ENCODE results near the gene BIRC5.

BIRC5 gene

GRCh38 chr17:78256707-78257591 is 42.9 kb downstream of the BIRC5 start:
- DNase-seq (ENCODE audit: low spot score), result no peak

DNA sequence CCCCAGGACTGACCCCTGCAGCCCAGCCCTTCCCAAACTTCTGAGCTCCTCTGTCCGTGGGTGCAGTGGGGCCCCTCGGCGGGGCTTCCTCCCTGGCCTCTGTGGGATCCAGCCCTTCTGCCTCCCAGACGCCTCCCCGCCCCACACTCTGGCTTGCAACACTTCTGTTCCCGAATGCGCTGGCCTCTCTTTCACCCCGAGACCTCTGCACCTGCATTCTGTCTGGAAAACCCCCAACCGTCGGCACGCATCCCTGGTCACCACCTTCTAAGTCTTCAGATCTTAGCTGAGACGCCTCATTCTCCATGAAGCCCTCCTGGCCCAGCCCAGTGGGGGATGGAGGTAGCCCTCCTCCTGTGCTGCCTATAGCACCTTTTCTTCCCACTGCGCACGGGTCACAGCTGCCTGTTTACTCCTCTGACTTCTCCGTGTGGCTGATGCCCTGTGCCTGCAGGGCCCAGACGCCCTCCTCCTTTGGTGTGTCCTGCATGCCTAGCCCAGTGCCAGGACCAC is 43.8 kb downstream of the BIRC5 start:
- DNase-seq (ENCODE audit: low spot score), result no peak

DNA sequence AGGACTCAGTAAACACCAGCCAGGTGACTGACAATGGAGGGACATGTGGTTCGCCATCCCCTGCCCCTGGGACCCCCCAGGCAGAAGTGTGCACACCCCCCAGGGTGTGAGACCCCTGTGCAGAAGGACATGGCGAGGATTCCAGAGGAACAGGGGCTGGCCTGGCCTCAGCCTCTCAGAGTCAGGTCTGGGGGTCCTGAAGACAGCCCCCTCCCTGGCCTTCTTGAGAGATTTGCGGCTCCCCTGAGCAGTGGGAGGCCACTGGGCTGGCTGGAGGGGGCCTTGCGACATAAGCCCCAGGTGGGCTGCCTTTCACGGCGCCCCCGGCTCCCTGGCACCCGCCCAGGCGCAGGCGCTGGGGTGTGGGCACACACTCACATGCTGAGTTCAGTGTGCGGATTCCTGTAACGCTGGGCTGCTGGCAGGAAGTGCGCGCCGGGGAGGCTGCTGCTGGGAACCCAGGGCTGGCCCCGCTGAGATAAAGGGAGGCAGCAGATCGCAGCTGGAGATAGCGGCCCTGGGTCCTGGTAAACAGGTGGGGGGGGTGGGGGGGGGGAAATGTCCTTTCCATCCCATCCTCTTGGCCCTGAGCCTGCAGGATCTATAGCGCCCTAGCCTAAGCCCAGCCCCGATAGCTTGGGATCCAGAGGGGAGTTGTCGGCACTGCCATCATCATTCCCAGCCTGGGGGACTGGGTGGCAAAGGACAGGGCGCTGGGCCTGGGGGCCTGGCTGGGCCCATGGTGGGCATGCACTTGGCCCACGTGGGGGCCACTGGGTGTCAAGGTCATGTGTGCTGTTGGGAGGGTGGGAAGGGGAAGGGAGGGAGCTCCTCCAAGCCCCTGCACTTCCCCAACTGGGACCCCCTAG is 44.5 kb downstream of the BIRC5 start:
- no peak for DNase-seq (ENCODE audit: low spot score)

- DNase-seq (ENCODE audit: low spot score), result no peak
Observed at GRCh38 chr17:78259192-78259554, 45.1 kb downstream of the BIRC5 start.

DNA sequence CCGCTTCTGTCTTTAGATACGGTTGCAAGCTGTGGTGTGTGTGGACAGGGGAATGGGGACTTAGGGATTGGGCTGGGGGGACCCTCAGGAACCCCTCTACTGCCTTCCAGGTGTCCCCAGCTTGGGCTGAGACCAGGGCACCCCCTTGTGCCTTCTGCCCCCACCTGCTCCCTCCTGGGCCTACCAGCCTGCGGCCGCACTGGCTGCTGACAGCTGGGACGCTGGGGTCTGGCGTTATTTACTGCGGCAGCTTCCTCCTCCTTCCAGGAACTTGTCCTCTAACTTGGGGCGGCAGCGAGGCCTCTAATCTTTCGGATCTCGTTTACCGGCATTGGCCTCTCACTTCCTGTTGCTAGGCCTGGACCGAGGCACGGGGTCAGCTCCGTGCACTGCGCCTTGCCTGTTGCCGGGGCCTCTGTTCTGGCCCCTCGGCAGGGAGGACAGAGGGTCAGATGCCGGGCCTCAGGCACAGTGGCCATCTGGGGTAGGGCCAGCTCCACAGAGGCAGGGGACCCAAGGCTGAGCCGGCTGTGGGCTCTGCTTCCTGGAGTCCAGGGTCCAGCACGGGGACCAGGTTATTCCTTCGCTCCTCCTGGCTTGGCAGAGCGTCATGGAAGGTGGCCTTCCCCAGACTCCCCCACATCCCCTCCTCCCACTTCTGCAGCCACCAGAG is 49.1 kb downstream of the BIRC5 start:
- DNase-seq (ENCODE audit: low spot score), result peak; percentile 45

DNA sequence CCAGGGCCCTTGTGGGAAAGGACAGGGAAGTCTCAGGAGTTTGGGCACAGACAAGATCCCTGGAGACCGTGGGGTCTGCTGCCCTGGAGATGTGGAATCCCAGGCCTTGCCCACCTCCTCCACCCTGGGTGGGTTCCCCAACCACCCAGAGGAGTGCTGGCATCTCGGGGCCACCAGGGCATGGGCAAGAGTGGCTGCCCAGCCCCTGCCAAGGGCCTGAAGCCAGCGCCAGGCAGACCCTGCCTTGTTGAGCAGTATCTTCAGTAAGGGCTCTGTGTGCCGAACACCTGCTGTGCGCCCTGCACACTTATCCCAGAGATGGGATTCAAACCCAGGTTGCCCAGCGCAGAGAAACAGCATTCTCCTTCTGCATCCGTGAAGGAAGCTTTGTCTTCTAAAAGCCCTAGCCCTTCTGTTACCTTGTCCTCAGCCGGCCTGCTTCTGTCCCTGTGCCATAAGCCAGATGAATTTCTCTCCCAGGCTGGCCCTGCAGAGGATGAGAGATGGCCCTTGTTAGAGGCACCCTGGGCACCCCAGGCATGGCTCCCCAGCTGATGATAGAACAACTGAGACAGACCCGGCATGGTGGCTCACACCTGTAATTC is 49.8 kb downstream of the BIRC5 start:
- no peak for DNase-seq (ENCODE audit: low spot score)

DNA sequence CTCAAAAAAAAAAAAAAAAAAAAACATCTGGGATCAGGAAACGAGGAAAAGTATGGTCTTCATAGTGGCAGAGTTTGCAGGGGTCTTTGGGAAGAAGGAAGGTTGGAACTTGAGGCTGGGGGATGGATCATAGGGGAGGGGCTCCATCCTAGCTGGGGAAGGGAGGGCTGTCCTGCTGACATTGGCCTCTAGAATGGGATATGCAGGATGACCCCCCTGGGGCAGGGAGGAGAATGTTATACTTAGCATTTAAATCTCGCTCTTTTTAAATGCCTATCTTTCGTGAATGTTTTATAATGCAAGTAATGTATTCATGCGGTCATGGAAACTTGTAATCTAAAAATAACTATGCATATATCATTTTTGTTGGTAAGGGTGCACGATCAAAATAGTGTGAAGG is 50.5 kb downstream of the BIRC5 start:
- DNase-seq (ENCODE audit: low spot score), result no peak

- DNase-seq (ENCODE audit: low spot score), result no peak
Observed at GRCh38 chr17:78265121-78265520, 51.1 kb downstream of the BIRC5 start.

DNA sequence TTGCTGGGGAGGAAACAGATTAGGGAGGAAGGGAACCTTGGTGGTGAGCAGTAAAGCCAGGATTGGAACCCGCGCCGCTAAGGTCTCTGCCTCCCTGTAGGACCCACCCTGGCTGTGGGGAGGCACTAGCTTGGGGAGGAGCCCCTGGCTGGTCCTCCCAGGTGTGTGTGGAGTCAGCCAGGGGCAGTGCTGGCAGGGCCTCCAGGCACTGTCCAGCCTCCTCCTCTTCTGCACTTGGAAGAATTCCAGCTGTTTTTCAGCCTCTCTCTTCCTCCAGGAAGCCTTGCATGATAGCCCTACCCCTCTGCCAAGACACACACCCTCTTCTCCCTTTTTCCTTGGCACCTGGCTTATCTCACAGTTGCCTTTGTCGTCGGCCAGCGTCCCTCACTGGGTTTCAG is 52.2 kb downstream of the BIRC5 start:
- DNase-seq (ENCODE audit: low spot score), result no peak

DNA sequence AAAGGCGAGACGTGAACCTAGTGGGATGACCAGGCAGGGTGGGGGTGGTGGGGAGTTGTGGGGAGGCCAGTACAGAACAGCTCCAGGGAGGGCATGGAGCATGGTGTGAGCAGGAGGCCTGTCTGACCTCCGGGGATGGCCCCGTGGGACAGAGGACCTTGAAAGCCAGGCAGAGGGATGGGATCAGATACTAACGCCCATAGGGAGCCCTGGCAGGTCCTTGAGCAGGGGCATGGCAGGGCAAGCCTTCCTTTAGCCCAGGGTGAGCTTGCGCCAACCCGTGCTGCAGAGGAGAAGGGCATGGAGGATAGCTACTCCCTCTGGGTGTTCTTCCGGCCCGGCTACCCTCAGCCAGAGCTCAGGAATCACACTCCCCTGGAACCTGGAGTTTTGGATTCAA is 52.7 kb downstream of the BIRC5 start:
- DNase-seq (ENCODE audit: low spot score), result no peak

DNA sequence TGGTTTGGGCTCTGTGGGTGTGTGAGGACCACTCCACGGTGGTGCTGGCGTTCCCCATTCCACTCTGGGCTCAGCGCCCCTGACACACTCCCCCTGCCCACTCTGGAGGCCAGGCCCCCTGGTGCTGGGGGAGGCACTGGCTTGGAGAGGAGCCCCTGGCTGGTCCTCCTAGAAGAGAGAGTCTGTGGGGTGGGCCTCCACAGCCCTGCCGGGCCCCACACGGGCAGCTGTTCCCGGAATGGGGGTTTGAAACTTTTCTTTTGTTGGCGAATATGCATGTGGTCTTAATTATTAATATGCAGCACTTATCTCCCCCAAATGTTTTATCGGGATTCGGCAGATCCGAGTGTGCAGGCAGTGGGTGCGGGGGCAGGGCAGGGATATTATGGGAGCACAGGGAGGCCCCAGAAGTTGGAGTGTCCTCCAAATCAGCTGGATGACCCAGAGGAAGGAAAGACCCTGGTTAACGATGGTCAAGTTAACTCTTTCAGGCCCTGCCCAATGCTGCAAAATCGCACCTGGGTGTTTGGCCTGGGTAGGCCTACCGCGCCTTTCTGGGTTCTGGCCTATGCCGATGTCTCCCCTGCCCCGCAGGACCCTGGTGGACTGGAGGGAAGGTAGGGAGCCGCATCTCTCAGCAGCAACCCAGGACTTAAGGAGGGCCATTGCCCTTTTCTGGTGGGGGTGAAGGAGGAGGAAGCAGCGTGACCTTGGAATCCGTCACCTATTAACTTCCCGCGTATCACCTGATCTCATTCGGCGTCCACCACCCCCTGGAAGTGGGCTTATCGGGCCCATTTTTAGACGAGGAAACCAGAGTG is 53.4 kb downstream of the BIRC5 start:
- no peak for DNase-seq (ENCODE audit: low spot score)

DNA sequence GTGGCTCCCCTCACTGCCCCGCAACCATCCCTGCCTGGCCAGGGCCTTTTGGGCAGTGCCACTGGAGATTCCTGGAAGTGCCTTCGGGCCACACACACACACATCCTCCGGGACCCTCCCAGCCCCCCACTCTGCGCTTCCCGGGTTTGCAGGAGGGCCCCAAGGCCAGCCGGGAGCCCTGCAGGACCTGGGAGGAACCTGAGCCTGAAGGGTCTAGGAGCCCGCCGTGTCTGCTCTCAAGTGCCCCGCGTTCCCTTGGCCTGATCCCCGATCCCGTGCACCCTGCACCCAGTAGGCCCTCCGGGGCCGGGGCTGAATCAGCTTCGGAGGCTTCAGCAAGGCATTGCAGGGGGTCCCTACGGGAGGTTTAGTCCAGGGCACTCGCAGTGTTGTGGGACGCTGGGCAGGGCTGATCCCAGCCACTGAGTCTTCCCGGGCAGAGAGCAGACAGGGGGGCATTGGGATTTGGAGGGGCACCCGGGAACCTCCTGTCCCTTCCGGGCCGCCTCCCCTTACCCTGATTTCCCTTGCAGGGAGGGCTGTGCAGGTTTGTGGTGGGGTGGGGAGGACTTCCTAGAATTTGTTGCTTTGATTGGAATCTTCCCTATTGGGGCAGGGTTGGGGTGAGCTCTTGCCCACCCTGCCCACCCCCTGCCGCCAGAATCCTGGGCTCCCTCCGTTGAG is 54.3 kb downstream of the BIRC5 start:
- DNase-seq (ENCODE audit: low spot score), result no peak

GRCh38 chr17:78268951-78269905 is 55.2 kb downstream of the BIRC5 start:
- no peak for DNase-seq (ENCODE audit: low spot score)

DNA sequence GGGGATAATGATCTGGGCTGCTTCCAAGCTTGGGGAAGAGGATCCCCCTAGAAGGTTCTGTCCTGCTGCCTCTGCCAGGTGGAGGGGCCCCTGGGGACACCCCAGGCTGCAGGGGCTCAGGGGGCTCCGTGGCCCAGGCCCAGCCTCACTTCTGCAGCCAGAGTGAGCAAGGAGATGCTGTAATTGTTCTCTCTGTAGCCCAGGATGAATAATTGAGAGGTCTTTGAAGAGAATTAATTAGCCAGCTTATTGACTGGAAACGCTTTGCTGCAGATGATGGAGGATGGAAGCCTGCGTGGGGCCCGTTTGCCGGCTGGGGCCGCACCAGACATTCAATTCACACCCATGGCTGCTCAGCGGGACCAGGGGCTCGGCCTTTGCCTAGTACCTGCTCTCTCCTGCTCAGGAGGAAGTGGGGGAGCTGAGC is 55.9 kb downstream of the BIRC5 start:
- no peak for DNase-seq (ENCODE audit: low spot score)

GRCh38 chr17:78271419-78272170 is 57.5 kb downstream of the BIRC5 start:
- no peak for DNase-seq (ENCODE audit: low spot score)

DNA sequence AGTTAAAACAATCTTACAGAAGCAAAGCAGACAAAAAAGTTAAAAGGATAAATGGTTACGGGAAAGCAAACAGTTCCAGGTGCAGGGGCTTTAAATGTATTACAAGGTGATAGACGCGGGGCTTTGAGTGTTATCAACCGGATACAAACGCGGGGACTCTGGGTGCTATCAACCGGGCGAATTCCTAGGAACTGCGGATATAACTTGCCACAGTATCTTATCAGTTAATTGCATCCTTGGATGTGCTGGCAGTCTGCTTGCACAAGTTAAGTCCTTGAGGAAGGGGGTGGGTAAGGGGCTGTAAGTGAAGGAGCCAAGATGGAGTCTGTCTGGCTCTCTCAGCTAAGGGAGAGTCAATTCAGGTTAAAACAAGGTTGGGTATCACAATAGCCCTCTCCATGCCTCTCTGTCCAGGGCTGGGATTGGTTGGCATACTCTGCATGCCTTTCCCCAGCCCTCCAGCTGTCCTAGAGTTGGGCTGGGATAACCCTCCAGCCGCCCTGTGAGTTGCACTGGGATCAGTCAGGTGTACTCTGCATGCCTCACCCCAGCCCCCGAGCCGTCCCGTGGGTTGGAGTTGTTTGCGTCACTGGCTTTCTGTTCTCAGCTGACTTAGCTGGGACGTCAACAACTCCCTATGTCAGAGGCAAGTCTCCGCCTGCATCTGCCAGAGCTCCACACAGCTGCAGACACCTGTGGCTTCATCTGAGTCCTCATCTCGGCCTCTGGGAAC is 58.3 kb downstream of the BIRC5 start:
- peak; percentile 67 for DNase-seq (ENCODE audit: low spot score)

- no peak for DNase-seq (ENCODE audit: low spot score)
Observed at GRCh38 chr17:78272914-78273258, 58.8 kb downstream of the BIRC5 start.

- no peak for DNase-seq (ENCODE audit: low spot score)
Observed at GRCh38 chr17:78273813-78274212, 59.8 kb downstream of the BIRC5 start.
